Brain pericyte (primary cell): ENCODE measurements around the gene PCNT.
"Not testable (repeated sequence)": the region's sequence is repeated elsewhere in the genome, so short reads cannot be mapped to it uniquely, and the experiment has no call there.

Source experiments
- DNase-seq: peaks from one replicate; pipeline ENCODE4 v3.0.0-alpha.2; 2012; ENCODE audit warnings: low read depth, low spot score

The PCNT gene

GRCh38 chr21:46308431-46308830 is 15.5 kb upstream of the PCNT start:
- DNase-seq = no peak

GRCh38 chr21:46310260-46310659 is 13.7 kb upstream of the PCNT start:
- not testable (repeated sequence) for DNase-seq

- DNase-seq = no peak
Measured at GRCh38 chr21:46311568-46311967, 12.4 kb upstream of the PCNT start.

GRCh38 chr21:46312949-46313348 is 11.0 kb upstream of the PCNT start:
- no peak for DNase-seq

GRCh38 chr21:46314441-46315020 is 9.4 kb upstream of the PCNT start:
- DNase-seq = no peak

GRCh38 chr21:46316708-46317324 is 7.1 kb upstream of the PCNT start:
- no peak for DNase-seq

GRCh38 chr21:46317710-46318463 is 6.1 kb upstream of the PCNT start:
- no peak for DNase-seq

- no peak for DNase-seq
Measured at GRCh38 chr21:46318464-46318845, 5.5 kb upstream of the PCNT start.

- DNase-seq = no peak
Measured at GRCh38 chr21:46319186-46319585, 4.8 kb upstream of the PCNT start.

- no peak for DNase-seq
Measured at GRCh38 chr21:46320331-46320801, 3.6 kb upstream of the PCNT start.

- no peak for DNase-seq
Measured at GRCh38 chr21:46322351-46323226, 1.4 kb upstream of the PCNT start.

- DNase-seq = no peak
Measured at GRCh38 chr21:46323227-46323709, 688 bp upstream of the PCNT start.

GRCh38 chr21:46324390-46325072 is 575 bp downstream of the PCNT start:
- no peak for DNase-seq

- no peak for DNase-seq
Measured at GRCh38 chr21:46325073-46325912, 1.3 kb downstream of the PCNT start.

- no peak for DNase-seq
Measured at GRCh38 chr21:46326110-46326703, 2.3 kb downstream of the PCNT start.

- DNase-seq = no peak
Measured at GRCh38 chr21:46327711-46328110, 3.8 kb downstream of the PCNT start.

GRCh38 chr21:46328151-46328550 is 4.2 kb downstream of the PCNT start:
- no peak for DNase-seq

- no peak for DNase-seq
Measured at GRCh38 chr21:46329796-46330195, 5.8 kb downstream of the PCNT start.

GRCh38 chr21:46334351-46335140 is 10.6 kb downstream of the PCNT start:
- DNase-seq = no peak
